HG03039 (cell line): Measurements from ENCODE around the gene TMEM141.
"Not testable (repeated sequence)": the region's sequence is repeated elsewhere in the genome, so short reads cannot be mapped to it uniquely, and the experiment has no call there.

Experiments used
- ATAC-seq: cut with Tn5 transposase; IDR thresholded peaks from one replicate; pipeline ENCODE4 v1.9.1; 2021; ENCODE audit warnings: mild to moderate bottlenecking, moderate library complexity; ENCODE audit not compliant: unreplicated experiment

TMEM141 gene

GRCh38 chr9:136773386-136774044 is 17.6 kb upstream of the TMEM141 start:
- ATAC-seq: no peak

GRCh38 chr9:136774416-136775045 is 16.6 kb upstream of the TMEM141 start:
- ATAC-seq: no peak

GRCh38 chr9:136775191-136775590 is 16.0 kb upstream of the TMEM141 start:
- no peak for ATAC-seq

GRCh38 chr9:136776947-136777346 is 14.2 kb upstream of the TMEM141 start:
- no peak for ATAC-seq

- no peak for ATAC-seq
Measured at GRCh38 chr9:136777359-136777758, 13.8 kb upstream of the TMEM141 start.

GRCh38 chr9:136779808-136780207 is 11.3 kb upstream of the TMEM141 start:
- no peak for ATAC-seq

GRCh38 chr9:136782452-136782851 is 8.7 kb upstream of the TMEM141 start:
- ATAC-seq: no peak

GRCh38 chr9:136784249-136784996 is 6.7 kb upstream of the TMEM141 start:
- no peak for ATAC-seq

- ATAC-seq: no peak
Measured at GRCh38 chr9:136784997-136785361, 6.2 kb upstream of the TMEM141 start.

GRCh38 chr9:136785565-136786355 is 5.4 kb upstream of the TMEM141 start:
- ATAC-seq: not testable (repeated sequence)

- no peak for ATAC-seq
Measured at GRCh38 chr9:136786451-136786850, 4.7 kb upstream of the TMEM141 start.

- not testable (repeated sequence) for ATAC-seq
Measured at GRCh38 chr9:136786983-136787382, 4.2 kb upstream of the TMEM141 start.

- ATAC-seq: no peak
Measured at GRCh38 chr9:136787690-136788400, 3.3 kb upstream of the TMEM141 start.

GRCh38 chr9:136788644-136789522 is 2.3 kb upstream of the TMEM141 start:
- not testable (repeated sequence) for ATAC-seq

GRCh38 chr9:136789523-136789937 is 1.6 kb upstream of the TMEM141 start:
- ATAC-seq: no peak

GRCh38 chr9:136791516-136792276 is 552 bp downstream of the TMEM141 start:
- no peak for ATAC-seq

GRCh38 chr9:136792321-136793085 is 1.4 kb downstream of the TMEM141 start:
- ATAC-seq: no peak
